Measurements from ENCODE around the gene NBDY.
"Not testable (repeated sequence)": the region's sequence is repeated elsewhere in the genome, so short reads cannot be mapped to it uniquely, and the experiment has no call there.

Gene NBDY

GRCh38 chrX:56802428-56802827 lies 73.4 kb downstream of the NBDY start:
- DNase-seq (ENCODE audit: low spot score) = no peak

GRCh38 chrX:56802921-56803849 lies 74.1 kb downstream of the NBDY start:
- no peak for DNase-seq (ENCODE audit: low spot score)

- no peak for DNase-seq (ENCODE audit: low spot score)
Observed at GRCh38 chrX:56803850-56804681, 75.0 kb downstream of the NBDY start.

DNA sequence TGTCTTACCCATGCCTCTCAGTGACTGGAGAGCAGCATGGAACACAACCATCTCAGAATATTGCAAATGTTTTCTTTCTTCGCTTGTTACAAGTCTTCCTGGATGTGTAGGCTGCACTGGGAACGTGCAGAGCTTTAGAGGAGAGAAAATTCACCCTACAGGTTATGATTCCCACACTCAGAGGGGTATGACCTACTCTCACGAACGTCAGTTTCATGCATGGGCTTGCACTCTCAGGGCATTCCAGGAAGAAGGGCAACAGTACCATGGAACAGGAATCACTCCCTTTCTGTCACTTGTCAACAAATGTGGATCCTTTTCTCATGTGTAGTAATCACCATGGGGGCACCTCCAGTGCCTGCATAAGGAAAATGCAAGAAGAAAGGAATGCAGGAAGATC lies 75.8 kb downstream of the NBDY start:
- no peak for DNase-seq (ENCODE audit: low spot score)

DNA sequence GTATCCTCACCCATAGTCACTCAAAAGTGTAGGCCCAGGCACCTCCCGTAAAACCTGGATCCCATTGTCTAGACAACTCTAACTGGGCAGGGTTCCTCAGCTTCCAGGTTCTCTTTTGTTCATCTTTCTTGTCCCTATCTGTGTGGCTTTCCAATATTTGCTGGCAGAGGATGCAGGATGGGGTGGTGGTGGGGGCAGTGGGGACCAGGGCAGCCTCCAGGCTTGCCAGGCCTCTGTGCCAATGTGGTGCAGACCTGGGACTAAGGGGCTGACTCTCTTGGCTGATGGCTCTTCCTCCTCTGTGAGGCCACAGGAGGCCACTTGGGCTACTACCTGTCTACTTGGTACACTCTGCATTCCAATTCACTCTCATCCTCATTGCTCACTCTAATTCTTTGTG lies 76.4 kb downstream of the NBDY start:
- DNase-seq (ENCODE audit: low spot score) = no peak

GRCh38 chrX:56806176-56806575 lies 77.1 kb downstream of the NBDY start:
- not testable (repeated sequence) for DNase-seq (ENCODE audit: low spot score)

GRCh38 chrX:56811599-56811998 lies 82.6 kb downstream of the NBDY start:
- no peak for DNase-seq (ENCODE audit: low spot score)

DNA sequence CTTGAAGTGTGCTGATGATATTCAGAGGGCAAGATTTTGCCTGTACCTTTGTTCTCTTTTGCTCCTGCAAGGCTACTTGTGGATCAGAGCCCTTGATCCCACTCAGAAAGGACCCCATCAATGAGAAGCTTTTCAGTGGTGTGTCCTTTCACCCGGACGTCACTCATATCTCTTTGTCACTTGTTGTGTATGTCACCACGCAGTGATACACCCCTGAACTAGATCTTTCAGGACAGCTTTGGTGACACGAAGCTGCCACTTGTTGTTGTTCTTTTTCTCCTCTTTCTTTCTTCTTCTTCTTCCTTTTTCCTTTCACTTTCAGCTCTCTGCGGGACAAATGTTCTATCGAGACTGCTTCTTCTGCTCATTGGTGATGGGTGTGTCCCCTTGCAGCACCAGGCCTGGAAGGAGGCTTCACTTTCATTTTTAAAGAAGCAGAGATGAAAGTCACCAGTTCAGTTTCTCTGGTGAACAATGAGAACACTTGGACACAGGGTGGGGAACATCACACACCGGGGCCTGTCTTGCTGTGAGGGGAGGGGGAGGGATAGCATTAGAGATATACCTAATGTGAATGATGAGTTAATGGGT lies 83.6 kb downstream of the NBDY start:
- DNase-seq (ENCODE audit: low spot score) = no peak

DNA sequence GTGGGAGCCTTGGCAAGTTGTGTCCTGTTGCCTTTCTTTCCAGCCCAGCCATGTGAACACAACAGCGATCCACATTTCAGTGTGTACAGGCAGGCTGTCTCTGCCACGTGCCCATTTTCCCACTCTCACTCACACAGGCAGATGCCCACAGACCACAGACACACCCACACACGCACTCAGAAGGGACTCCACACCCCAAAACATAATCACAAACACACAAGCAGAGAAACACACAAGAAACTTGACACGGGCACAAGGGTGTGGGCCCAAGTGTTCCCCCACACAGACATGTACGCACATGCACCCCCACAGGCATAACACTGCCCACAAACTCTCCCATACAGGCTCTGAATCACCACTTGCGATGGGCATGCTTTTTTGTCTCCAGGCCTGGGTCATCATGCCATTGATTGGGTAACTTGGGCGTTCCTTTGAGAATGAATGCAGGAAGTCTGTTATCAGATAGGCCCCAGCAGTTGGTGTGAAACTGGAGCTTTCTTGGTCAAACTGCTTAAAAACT lies 84.3 kb downstream of the NBDY start:
- DNase-seq (ENCODE audit: low spot score) = no peak

- DNase-seq (ENCODE audit: low spot score) = no peak
Observed at GRCh38 chrX:56817179-56817578, 88.1 kb downstream of the NBDY start.

DNA sequence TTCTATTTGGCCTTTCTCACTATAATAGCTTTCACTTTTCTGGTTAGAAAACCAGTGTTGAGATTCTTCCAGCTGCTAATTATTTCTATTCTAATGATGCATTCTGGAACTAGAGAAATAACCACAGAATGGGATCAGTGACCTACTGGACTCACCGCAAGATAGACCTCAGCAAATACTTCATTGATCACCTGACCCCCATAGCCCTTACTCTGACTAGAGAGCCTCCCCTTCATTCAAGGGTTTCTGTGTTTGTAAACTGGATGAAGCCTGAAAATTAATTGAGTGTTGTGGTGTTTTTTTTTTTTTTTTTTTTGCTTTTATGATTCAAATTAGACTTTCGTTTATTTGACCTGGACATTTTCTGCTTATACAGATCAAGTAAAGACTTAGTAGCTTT lies 97.0 kb downstream of the NBDY start:
- no peak for DNase-seq (ENCODE audit: low spot score)

- no peak for DNase-seq (ENCODE audit: low spot score)
Observed at GRCh38 chrX:56833626-56834025, 104.6 kb downstream of the NBDY start.

DNA sequence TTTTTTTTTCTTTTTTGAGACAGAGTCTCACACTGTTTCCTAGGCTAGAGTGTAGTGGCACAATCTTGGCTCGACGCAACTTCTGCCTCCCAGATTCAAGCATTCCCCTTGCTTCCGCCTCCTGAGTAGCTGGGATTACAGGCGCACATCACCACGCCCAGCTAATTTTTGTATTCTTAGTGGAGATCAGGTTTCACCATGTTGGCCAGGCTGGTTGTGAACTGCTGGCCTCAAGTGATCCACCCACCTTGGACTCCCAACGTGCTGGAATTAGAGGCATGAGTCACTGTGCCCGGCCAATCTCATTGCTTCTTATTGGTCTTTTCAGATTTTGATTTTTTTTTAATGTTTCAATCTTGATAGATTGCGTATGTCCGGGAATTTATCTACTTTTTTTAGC lies 124.4 kb downstream of the NBDY start:
- no peak for DNase-seq (ENCODE audit: low spot score)

GRCh38 chrX:56857042-56857441 lies 128.0 kb downstream of the NBDY start:
- no peak for DNase-seq (ENCODE audit: low spot score)

- no peak for DNase-seq (ENCODE audit: low spot score)
Observed at GRCh38 chrX:56860888-56861287, 131.8 kb downstream of the NBDY start.
